Liver (tissue), 3 donors: ENCODE measurements around the gene BICRA.

Experiments
- SP1 ChIP-seq: IDR thresholded peaks from 2 replicates; pipeline ENCODE4 v1.6.1; 2018; ENCODE audit warnings: antibody characterized with exemption, mild to moderate bottlenecking
- TF ChIP-seq, protein P1 (sequence below): fragments of 150-350 bp; IDR thresholded peaks from 2 replicates; pipeline ENCODE4 v1.5.1; 2017; ENCODE audit warnings: improper control_type of control experiment, low read depth, low read length; ENCODE audit not compliant: missing input control
- TF ChIP-seq, protein P2 (sequence below): IDR thresholded peaks from 2 replicates; pipeline ENCODE4 v1.6.1; 2016; ENCODE audit warnings: antibody characterized with exemption
- TF ChIP-seq, protein P3 (sequence below): IDR thresholded peaks from 2 replicates; pipeline ENCODE4 v1.6.1; 2016; ENCODE audit warnings: antibody characterized with exemption, mild to moderate bottlenecking
- donor health status: healthy.
- donor health status: healthy.

DNA sequence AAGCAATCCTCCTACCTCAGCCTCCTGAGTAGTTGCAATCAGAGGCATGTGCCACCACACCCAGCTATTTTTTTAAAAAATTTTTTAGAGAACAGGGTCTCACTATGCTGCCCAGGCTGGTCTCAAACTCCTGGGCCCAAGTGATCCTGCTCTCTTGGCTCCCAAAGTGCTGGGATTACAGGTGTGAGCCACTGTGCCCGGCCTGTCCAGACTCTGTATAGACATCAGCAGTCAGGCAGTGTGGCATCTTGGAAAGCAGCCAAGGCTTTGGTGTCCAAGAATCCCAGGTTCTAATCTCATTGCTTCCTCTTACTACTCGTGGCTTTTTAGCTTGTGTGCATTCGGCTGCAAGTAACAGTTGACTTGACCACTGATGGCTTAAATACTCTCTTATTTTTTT is 43.4 kb downstream of the BICRA start:
- TF ChIP-seq, protein P1, sequence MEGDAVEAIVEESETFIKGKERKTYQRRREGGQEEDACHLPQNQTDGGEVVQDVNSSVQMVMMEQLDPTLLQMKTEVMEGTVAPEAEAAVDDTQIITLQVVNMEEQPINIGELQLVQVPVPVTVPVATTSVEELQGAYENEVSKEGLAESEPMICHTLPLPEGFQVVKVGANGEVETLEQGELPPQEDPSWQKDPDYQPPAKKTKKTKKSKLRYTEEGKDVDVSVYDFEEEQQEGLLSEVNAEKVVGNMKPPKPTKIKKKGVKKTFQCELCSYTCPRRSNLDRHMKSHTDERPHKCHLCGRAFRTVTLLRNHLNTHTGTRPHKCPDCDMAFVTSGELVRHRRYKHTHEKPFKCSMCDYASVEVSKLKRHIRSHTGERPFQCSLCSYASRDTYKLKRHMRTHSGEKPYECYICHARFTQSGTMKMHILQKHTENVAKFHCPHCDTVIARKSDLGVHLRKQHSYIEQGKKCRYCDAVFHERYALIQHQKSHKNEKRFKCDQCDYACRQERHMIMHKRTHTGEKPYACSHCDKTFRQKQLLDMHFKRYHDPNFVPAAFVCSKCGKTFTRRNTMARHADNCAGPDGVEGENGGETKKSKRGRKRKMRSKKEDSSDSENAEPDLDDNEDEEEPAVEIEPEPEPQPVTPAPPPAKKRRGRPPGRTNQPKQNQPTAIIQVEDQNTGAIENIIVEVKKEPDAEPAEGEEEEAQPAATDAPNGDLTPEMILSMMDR = no peak
- TF ChIP-seq, protein P2, sequence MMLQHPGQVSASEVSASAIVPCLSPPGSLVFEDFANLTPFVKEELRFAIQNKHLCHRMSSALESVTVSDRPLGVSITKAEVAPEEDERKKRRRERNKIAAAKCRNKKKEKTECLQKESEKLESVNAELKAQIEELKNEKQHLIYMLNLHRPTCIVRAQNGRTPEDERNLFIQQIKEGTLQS = no peak
- TF ChIP-seq, protein P3, sequence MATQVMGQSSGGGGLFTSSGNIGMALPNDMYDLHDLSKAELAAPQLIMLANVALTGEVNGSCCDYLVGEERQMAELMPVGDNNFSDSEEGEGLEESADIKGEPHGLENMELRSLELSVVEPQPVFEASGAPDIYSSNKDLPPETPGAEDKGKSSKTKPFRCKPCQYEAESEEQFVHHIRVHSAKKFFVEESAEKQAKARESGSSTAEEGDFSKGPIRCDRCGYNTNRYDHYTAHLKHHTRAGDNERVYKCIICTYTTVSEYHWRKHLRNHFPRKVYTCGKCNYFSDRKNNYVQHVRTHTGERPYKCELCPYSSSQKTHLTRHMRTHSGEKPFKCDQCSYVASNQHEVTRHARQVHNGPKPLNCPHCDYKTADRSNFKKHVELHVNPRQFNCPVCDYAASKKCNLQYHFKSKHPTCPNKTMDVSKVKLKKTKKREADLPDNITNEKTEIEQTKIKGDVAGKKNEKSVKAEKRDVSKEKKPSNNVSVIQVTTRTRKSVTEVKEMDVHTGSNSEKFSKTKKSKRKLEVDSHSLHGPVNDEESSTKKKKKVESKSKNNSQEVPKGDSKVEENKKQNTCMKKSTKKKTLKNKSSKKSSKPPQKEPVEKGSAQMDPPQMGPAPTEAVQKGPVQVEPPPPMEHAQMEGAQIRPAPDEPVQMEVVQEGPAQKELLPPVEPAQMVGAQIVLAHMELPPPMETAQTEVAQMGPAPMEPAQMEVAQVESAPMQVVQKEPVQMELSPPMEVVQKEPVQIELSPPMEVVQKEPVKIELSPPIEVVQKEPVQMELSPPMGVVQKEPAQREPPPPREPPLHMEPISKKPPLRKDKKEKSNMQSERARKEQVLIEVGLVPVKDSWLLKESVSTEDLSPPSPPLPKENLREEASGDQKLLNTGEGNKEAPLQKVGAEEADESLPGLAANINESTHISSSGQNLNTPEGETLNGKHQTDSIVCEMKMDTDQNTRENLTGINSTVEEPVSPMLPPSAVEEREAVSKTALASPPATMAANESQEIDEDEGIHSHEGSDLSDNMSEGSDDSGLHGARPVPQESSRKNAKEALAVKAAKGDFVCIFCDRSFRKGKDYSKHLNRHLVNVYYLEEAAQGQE = no peak
- no peak for TF ChIP-seq SP1
